Mucosa of stomach (tissue), 1 donor: ENCODE measurements around the gene MRPL48.
"Not testable (repeated sequence)": the region's sequence is repeated elsewhere in the genome, so short reads cannot be mapped to it uniquely, and the experiment has no call there.

Experiments
- H3K27me3 ChIP-seq: one replicate; pipeline ENCODE4 v1.7.0; 2013; ENCODE audit warnings: mild to moderate bottlenecking, low read length; ENCODE audit not compliant: control insufficient read depth, insufficient read depth
- H3K36me3 ChIP-seq: one replicate; pipeline ENCODE4 v1.7.0; 2013; ENCODE audit warnings: low read length; ENCODE audit not compliant: control insufficient read depth, insufficient read depth
- H3K4me1 ChIP-seq: one replicate; pipeline ENCODE4 v1.7.0; 2013; ENCODE audit warnings: mild to moderate bottlenecking, low read length; ENCODE audit not compliant: control insufficient read depth, insufficient read depth
- H3K4me3 ChIP-seq: one replicate; pipeline ENCODE4 v1.7.0; 2013; ENCODE audit warnings: low read length
- H3K9ac ChIP-seq: one replicate; pipeline ENCODE4 v1.7.0; 2013; ENCODE audit warnings: mild to moderate bottlenecking, low read length, moderate library complexity
- H3K9me3 ChIP-seq: one replicate; pipeline ENCODE4 v1.7.0; 2013; ENCODE audit warnings: mild to moderate bottlenecking, low read length, moderate library complexity; ENCODE audit not compliant: control insufficient read depth
- donor health status: Pancreatic carcinoma.

MRPL48 gene

GRCh38 chr11:73787643-73788558, at the start of gene MRPL48:
Gene MRPL48, plus strand, starts transcription at chr11:73787874. Its CDS starts 98 bp downstream, at chr11:73787972.
- peak within 1 kb of the TSS; percentile 89 for H3K9ac ChIP-seq
- H3K9me3 ChIP-seq = no peaks in the 10 kb centered on the region
- H3K36me3 ChIP-seq = no peaks in the 10 kb centered on the region
- peak within 1 kb of the TSS; percentile 79 for H3K4me3 ChIP-seq
- H3K4me1 ChIP-seq = peaks cover 13% of the 10 kb centered on the region
- no peaks in the 10 kb centered on the region for H3K27me3 ChIP-seq

- Histone ChIP-seq H3K9ac (no peak overlapping the region), H3K4me3 (no peak overlapping the region), H3K9me3 (no peaks in the 10 kb centered on the region), H3K27me3 (no peaks in the 10 kb centered on the region), H3K4me1 (peaks cover 14% of the 10 kb centered on the region), H3K36me3 (no peaks in the 10 kb centered on the region)
Observed at GRCh38 chr11:73743045-73743444, 44.6 kb upstream of the MRPL48 start.

GRCh38 chr11:73746701-73747100, 41.0 kb upstream of the MRPL48 start:
- Histone ChIP-seq H3K9me3 (no peaks in the 10 kb centered on the region), H3K4me3 (no peak overlapping the region), H3K36me3 (no peaks in the 10 kb centered on the region), H3K9ac (no peak overlapping the region), H3K27me3 (no peaks in the 10 kb centered on the region), H3K4me1 (peaks cover 14% of the 10 kb centered on the region)

GRCh38 chr11:73747762-73748161, 39.9 kb upstream of the MRPL48 start:
- H3K4me1 ChIP-seq = peaks cover 10% of the 10 kb centered on the region
- H3K9me3 ChIP-seq = no peaks in the 10 kb centered on the region
- no peaks in the 10 kb centered on the region for H3K27me3 ChIP-seq
- H3K4me3 ChIP-seq = no peak overlapping the region
- no peaks in the 10 kb centered on the region for H3K36me3 ChIP-seq
- H3K9ac ChIP-seq = no peak overlapping the region

GRCh38 chr11:73748300-73748699, 39.4 kb upstream of the MRPL48 start:
- Histone ChIP-seq H3K36me3 (no peaks in the 10 kb centered on the region), H3K27me3 (no peaks in the 10 kb centered on the region), H3K9ac (no peak overlapping the region), H3K4me1 (peaks cover 7% of the 10 kb centered on the region), H3K4me3 (no peak overlapping the region), H3K9me3 (no peaks in the 10 kb centered on the region)

GRCh38 chr11:73749118-73749517, 38.6 kb upstream of the MRPL48 start:
- Histone ChIP-seq H3K4me1 (peaks cover 5% of the 10 kb centered on the region), H3K9me3 (no peaks in the 10 kb centered on the region), H3K4me3 (no peak overlapping the region), H3K9ac (no peak overlapping the region), H3K36me3 (no peaks in the 10 kb centered on the region), H3K27me3 (no peaks in the 10 kb centered on the region)

GRCh38 chr11:73750228-73750627, 37.4 kb upstream of the MRPL48 start:
- Histone ChIP-seq H3K27me3 (no peaks in the 10 kb centered on the region), H3K9me3 (no peaks in the 10 kb centered on the region), H3K4me1 (peaks cover 6% of the 10 kb centered on the region), H3K4me3 (no peak overlapping the region), H3K36me3 (no peaks in the 10 kb centered on the region), H3K9ac (no peak overlapping the region)

GRCh38 chr11:73750862-73751261, 36.8 kb upstream of the MRPL48 start:
- not testable (repeated sequence) for H3K9me3 ChIP-seq, H3K27me3 ChIP-seq, H3K4me3 ChIP-seq, H3K36me3 ChIP-seq, H3K9ac ChIP-seq, H3K4me1 ChIP-seq

- Histone ChIP-seq H3K4me1 (peaks cover 6% of the 10 kb centered on the region), H3K36me3 (no peaks in the 10 kb centered on the region), H3K9ac (no peak overlapping the region), H3K27me3 (no peaks in the 10 kb centered on the region), H3K4me3 (no peak overlapping the region), H3K9me3 (no peaks in the 10 kb centered on the region)
Observed at GRCh38 chr11:73752216-73752867, 35.3 kb upstream of the MRPL48 start.

GRCh38 chr11:73752903-73753302, 34.8 kb upstream of the MRPL48 start:
- no peak overlapping the region for H3K4me3 ChIP-seq
- H3K36me3 ChIP-seq = no peaks in the 10 kb centered on the region
- H3K27me3 ChIP-seq = no peaks in the 10 kb centered on the region
- H3K9ac ChIP-seq = no peak overlapping the region
- no peaks in the 10 kb centered on the region for H3K9me3 ChIP-seq
- peaks cover 6% of the 10 kb centered on the region for H3K4me1 ChIP-seq

- Histone ChIP-seq H3K9me3 (no peaks in the 10 kb centered on the region), H3K9ac (no peak overlapping the region), H3K27me3 (no peaks in the 10 kb centered on the region), H3K4me3 (no peak overlapping the region), H3K36me3 (no peaks in the 10 kb centered on the region), H3K4me1 (peaks cover 6% of the 10 kb centered on the region)
Observed at GRCh38 chr11:73753938-73754337, 33.7 kb upstream of the MRPL48 start.

GRCh38 chr11:73755670-73756069, 32.0 kb upstream of the MRPL48 start:
- Histone ChIP-seq H3K27me3 (no peaks in the 10 kb centered on the region), H3K9ac (no peak overlapping the region), H3K4me3 (no peak overlapping the region), H3K36me3 (no peaks in the 10 kb centered on the region), H3K9me3 (no peaks in the 10 kb centered on the region), H3K4me1 (peaks cover 6% of the 10 kb centered on the region)
